M059J (cell line): Measurements from ENCODE around the gene KCNQ4. TPM values are rescaled to one million over a fixed set of nuclear protein-coding genes. Genes with fewer than 3 reads are reported as not detected.

Experiments used
- DNase-seq: peaks from one replicate; pipeline ENCODE4 v3.0.0-alpha.2; 2012; ENCODE audit warnings: low read depth
- total RNA-seq: library from RNA; depleted of rRNA; stranded (reverse); fragments of >200 nt; shearing (Covaris generic); gene quantifications from 2 replicates; pipeline ENCODE4 v1.2.3, GENCODE V29; 2014; rRNA removed

The KCNQ4 gene
- 0.05 TPM in 1 of 2 replicates, not detected in the other for total RNA-seq

GRCh38 chr1:40783001-40783905 is at the start of gene KCNQ4:
Gene KCNQ4 (plus strand): TSS chr1:40783787. CDS start chr1:40784094, 307 bp downstream.
- DNase-seq = no peak

DNA sequence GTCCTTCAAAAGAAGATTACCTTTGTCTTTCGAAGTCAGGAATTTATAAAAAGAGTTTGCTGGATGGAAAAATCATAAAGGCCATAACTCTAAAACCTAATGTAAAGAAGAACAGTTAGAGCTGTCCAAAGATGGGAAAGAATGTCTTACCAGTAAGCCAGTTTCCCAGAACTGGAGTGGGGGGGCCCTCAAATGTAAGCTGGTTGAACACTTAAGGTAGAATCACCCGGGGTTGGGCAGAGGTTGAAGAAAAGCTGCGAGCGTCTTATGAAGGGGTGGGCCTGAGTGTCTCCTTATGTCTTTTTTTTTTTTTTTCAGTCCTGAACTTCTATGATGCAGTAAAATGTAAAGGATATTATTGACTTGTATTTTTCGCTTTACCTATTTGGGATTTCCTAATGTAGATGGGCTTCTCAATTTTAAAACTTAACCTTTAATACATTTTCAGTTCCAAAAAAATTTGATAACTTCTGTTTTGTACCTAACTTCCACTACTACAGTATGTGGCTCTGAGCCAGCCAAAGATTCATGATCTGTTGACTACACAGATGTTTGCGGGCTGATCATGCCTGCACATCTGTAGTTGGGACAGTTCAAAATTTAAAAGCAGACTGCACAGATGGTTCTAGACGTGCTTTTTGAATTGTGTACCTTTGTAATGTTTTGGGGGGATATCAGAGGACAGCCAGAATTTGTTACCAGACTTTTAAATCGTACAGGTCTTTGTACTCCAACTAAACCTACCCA is 48.5 kb upstream of the KCNQ4 start:
- no peak for DNase-seq

DNA sequence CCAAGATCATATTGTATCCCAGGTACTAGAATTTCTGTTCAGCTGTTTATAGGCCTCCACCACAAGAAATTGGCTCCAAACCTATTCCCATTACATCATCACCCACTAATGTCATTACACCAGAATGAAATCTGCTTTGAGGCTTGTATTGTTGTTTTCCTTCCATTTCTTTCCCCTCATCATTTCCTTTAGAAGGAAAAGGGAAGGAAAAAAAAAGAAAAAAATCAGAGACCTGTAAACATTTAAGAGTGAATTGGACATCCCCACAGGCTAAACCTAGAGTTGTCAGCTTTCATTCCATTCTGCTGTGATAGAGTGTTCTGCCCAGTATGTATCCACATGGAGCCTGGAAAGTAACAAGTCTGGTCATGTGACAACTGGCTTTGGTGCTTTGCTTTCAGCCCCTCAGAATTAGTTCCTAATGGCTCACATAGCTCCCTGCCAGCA is 47.5 kb upstream of the KCNQ4 start:
- DNase-seq = peak; percentile 80

DNA sequence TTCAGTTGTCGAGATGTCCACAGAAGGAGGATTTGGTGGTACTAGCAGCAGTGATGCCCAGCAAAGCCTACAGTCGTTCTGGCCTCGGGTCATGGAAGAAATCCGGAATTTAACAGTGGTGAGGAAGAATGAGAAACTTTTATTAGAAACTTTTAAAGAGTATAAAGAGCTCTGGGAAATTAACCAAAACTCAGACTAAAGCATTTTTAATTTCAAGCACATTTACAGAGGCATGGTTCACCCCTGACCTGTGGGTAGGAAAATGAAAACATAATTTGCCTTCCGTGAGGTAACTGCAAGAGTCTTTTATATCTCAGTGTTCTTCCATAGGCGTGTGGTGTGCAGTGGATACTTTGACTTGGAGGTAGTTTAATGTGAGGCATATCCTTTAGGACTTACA is 44.8 kb upstream of the KCNQ4 start:
- no peak for DNase-seq

DNA sequence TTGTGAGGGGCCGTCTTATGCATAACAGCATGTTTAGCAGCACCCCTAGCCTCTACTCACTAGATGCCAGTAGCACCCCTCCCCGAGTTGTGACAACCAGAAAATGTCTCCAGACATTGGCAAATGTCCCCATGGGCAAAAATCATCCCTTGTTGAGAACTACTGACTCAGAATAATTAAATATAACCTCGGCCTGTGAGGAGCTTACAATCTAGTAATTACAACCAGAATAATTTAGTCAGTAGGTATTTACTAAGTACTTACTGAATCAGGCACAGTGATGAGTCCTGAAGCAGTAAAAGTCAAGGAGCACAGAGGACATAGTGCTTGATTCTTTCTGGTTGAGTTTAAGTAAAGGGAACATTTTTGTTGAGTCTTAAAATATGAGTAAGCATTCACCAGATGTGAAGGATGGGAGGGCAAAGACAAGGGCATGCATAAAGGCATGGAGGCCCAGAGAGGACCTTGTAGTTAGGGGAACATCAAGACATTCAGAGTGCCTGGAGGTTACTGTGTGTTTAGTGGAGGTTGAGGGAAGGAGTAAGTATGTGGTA is 44.1 kb upstream of the KCNQ4 start:
- no peak for DNase-seq

- DNase-seq = no peak
Measured at GRCh38 chr1:40740039-40740996, 43.3 kb upstream of the KCNQ4 start.

- no peak for DNase-seq
Measured at GRCh38 chr1:40740997-40741736, 42.4 kb upstream of the KCNQ4 start.

GRCh38 chr1:40742363-40743061 is 41.1 kb upstream of the KCNQ4 start:
- DNase-seq = no peak

DNA sequence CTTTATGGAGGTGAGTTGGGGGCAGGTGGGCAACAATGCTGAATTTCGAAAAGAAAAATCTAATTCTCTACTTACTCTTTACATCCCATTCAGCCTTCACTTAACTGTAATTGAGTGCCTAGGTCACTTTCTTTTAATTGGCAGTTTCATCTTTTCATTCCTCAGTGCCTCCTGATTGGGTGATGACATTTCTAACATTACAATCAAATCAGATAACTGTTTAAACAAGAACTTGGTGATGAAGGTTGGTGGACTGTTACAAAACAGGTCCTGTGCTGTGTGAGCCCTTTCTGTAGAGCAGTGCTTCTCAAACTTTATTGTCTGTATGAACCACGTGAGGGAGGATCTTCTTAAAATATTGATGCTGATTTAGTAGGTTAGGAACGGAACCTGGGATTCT is 40.1 kb upstream of the KCNQ4 start:
- DNase-seq = no peak

DNA sequence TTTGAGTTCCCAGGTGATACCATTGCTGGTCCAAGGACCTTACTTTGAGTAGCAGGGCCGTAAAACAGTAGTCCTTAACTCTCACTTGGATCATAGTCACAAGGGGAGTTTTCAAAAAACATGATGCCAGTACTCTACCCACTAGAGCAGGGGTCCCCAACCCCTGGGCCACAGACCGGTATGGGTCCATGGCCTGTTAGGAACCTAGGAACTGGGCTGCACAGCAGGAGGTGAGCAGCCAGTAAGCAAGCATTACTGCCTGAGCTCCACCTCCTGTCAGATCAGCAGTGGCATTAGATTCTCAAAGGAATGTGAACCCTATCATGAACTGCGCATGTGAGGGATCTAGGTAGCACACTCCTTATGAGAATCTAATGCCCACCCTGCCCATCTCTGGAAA is 39.7 kb upstream of the KCNQ4 start:
- no peak for DNase-seq

GRCh38 chr1:40745176-40745575 is 38.4 kb upstream of the KCNQ4 start:
- no peak for DNase-seq

DNA sequence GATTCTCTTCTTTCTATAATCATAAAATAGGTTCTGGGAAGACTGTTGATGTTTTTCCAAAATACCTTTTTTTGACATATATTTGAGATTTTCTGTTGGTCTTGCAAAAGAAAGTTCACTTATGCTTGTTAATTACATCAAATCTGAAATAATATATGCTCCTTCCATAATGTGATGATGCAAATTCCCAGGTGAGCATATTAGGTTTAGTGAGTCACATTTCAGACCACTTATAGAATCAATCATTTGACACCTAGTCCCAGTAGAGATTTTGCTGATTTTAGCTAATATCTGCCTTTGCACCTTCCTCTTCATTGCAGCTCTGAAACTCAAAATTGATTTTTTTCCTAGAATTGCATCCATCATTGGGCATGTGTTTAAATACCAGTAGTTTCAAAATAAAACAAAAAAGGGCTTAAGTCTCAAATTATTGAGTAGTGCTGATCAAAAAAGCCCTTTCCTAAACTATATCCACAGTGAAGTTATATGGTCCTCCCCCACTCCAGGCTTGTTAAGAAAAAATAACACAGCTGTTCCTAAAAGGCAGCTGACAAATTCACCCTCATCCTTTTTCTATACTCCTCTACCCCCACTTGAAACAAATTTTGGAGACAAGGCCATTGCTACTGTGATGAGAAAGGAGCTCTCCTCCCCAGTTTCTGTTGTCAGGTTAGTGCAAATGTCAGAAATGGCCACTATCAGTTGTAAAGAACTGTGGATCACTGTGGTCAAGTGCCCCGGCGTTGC is 37.1 kb upstream of the KCNQ4 start:
- DNase-seq = no peak

DNA sequence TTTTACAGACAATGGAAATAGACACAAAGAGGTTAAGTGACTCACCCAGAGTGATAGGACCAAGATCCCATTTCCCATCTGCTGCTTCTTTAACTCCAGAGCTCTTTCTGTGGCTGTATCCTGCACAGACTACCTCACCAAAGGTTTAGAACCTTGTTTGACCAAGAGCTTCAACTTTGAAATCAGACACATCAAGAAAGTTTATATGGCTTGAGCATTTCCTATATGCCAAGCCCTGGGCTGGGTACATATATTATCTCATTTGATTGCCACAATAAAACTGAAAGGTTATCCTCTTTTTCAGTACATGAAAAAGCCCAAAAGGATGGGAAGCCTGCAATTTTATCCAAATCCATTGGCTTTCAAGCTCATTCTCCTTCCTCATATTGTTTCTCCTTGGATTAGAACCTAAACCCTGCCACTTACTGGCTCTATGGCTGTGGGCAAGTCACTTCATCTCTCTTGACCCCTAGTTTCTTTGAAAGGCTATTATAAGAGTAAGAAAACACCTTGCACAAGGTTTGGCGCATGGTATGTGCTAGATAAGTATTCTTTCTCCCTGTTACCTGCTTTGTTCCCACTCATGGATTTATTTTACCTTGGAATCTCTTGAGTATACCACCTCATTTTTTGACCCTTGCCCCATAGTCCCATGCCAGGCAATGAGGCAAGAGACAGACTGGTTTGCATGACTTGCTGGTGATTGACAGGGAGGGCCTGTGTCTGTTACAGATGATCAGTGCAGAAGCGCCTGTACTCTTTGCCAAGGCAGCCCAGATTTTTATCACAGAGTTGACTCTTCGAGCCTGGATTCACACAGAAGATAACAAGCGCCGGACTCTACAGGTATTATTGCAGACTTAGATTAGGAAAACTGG is 34.5 kb upstream of the KCNQ4 start:
- no peak for DNase-seq

DNA sequence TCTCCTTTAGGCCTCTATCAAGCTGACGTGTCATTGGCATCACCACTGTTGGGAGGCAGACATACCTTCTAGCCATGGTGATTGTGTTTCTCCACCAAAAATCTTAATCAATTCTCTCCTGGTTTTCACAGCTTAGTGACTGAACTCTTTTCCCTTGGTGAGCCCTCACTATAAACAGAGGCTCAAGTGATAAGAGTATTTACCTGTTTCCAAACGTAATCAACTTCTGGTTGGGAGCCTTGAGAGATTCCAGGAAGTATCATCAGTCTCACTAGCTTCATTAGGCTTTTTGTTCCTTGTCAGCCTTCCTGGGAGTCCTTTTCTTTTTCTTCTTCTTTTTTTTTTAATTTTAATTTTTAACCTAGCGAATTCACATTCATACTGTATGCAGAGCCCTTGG is 33.8 kb upstream of the KCNQ4 start:
- no peak for DNase-seq

DNA sequence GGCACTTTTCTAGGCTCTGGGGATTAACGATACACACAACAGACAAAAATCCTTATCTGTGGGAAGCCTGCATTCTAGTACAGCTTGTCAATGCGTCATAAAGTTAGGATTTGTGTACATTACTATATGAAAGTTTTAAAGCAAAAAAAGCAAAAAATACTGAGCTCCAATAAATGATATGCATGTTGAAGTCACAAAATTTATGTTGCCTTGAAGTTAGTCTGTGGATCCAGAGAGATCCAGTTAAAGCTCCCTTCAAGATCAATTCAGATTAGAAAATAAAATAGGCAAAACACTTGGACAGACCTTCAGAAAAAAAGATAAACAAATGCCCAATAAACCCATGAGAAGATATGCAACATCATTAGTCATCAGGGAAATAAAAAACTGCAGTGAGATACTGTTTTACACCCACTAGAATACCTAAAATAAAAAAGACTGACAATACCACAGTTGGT is 33.1 kb upstream of the KCNQ4 start:
- peak; percentile 69 for DNase-seq

DNA sequence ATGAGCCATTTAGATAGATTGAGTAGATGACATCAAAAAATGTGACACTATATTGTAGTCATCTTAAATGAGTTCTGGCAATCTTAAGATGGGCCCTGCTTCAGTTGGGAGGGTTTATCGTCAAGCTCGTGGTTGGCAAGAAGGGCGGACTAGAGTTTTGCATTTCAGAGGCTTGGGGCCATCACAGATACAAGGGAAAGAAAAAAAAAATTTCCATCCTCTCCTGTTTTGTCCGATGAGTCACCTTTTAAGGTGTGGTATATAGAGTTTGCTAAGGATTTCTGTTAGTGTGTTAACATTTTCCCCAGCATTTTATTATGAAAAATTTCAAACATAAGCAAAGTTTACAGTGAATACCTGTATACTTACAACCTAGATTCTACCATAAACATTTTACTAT is 31.8 kb upstream of the KCNQ4 start:
- DNase-seq = peak; percentile 16

- DNase-seq = no peak
Measured at GRCh38 chr1:40753142-40753882, 30.3 kb upstream of the KCNQ4 start.
